PFSK-1 (cell line): ENCODE measurements around the gene LSAMP.
A peak's percentile ranks its signal among the peaks of the same experiment; 100 is the strongest.

Experiments
- FOXP2 ChIP-seq: optimal IDR thresholded peaks from 2 replicates; pipeline ENCODE3; 2011; ENCODE audit warnings: borderline replicate concordance, control low read depth, inconsistent platforms; ENCODE audit not compliant: insufficient read depth; ENCODE audit errors: extremely low read length, extremely low read depth
- POLR2AphosphoS5 ChIP-seq: IDR thresholded peaks from 2 replicates; pipeline ENCODE4 v1.6.1; 2012; ENCODE audit warnings: low read depth, mild to moderate bottlenecking, control low read depth, low read length, moderate library complexity
- SIN3A ChIP-seq: IDR thresholded peaks from 2 replicates; pipeline ENCODE4 v1.6.1; 2012; ENCODE audit warnings: mild to moderate bottlenecking, low read length, moderate library complexity, borderline replicate concordance; ENCODE audit not compliant: insufficient read depth
- TAF1 ChIP-seq: IDR thresholded peaks from 2 replicates; pipeline ENCODE4 v1.6.1; 2012; ENCODE audit warnings: low read length, control low read depth, borderline replicate concordance; ENCODE audit not compliant: insufficient read depth
- TF ChIP-seq, protein P1 (sequence below), 2 experiments: IDR thresholded peaks; 2 replicates each; pipeline versions ENCODE4 v1.6.1 to v1.8.0; 2011 to 2012; ENCODE audit warnings: low read depth in 2 of 2, low read length in 2 of 2, control low read depth in 1 of 2, inconsistent platforms in 1 of 2, mild to moderate bottlenecking in 1 of 2, moderate library complexity in 1 of 2; ENCODE audit not compliant: insufficient read depth in 1 of 2

The LSAMP gene

DNA sequence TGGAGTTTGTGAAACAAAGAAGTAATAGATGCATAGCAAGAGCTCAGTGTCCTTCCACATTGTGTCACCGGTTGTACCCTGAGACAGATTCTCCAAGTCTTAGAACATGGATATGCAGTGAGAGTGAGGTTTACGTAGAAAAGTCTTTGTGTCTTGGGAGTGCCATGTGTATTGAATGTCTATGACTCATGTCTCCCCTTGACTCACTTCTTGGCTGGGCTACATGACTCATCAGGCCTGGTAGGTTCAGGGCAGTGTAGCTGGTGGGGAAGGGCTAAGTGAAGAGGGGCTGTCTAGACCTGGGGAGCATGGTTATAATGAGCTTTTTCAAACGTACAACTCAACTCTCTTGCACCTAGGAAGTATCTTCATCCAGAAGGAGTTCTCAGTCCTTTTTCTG lies 654.5 kb downstream of the LSAMP start:
- TF ChIP-seq TAF1 (0 out of 2 replicates have a peak, but pooled peaks have one; percentile 26), FOXP2 (peak; percentile 52), POLR2AphosphoS5 (peak; percentile 28; the same call in 1 of the 2 replicates), SIN3A (peak; percentile 86; the same call in 1 of the 2 replicates)
- TF ChIP-seq, protein P1, sequence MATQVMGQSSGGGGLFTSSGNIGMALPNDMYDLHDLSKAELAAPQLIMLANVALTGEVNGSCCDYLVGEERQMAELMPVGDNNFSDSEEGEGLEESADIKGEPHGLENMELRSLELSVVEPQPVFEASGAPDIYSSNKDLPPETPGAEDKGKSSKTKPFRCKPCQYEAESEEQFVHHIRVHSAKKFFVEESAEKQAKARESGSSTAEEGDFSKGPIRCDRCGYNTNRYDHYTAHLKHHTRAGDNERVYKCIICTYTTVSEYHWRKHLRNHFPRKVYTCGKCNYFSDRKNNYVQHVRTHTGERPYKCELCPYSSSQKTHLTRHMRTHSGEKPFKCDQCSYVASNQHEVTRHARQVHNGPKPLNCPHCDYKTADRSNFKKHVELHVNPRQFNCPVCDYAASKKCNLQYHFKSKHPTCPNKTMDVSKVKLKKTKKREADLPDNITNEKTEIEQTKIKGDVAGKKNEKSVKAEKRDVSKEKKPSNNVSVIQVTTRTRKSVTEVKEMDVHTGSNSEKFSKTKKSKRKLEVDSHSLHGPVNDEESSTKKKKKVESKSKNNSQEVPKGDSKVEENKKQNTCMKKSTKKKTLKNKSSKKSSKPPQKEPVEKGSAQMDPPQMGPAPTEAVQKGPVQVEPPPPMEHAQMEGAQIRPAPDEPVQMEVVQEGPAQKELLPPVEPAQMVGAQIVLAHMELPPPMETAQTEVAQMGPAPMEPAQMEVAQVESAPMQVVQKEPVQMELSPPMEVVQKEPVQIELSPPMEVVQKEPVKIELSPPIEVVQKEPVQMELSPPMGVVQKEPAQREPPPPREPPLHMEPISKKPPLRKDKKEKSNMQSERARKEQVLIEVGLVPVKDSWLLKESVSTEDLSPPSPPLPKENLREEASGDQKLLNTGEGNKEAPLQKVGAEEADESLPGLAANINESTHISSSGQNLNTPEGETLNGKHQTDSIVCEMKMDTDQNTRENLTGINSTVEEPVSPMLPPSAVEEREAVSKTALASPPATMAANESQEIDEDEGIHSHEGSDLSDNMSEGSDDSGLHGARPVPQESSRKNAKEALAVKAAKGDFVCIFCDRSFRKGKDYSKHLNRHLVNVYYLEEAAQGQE (IDR thresholded peaks at IDR 0.05; ENCODE audit: insufficient read depth in 1 of 2, low read depth in 2 of 2, low read length in 2 of 2), result no peak

DNA sequence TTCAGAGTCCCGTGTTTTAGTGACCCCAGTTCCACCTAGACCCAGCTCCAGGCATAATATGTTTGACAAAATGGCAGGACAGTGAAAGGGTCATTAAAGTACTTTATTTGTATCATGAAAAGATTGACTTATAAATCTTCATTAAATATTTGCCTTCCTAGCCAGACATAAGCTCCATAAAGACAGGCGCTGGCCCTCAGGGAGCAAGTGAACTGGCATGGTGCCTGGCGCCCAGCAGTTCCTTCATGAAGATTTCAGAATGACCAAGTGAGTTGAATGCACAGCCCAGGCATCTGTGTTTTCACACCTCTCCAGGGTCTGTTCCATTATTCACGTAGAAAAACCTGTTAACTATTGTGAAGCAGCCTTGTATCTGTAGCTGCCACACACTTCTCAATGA lies 655.8 kb downstream of the LSAMP start:
- TF ChIP-seq TAF1, result no peak
- TF ChIP-seq, protein P1 (IDR thresholded peaks at IDR 0.05; ENCODE audit: insufficient read depth in 1 of 2, low read depth in 2 of 2, low read length in 2 of 2), result no peak
- no peak for TF ChIP-seq FOXP2
- TF ChIP-seq SIN3A, result no peak
- TF ChIP-seq POLR2AphosphoS5, result no peak

DNA sequence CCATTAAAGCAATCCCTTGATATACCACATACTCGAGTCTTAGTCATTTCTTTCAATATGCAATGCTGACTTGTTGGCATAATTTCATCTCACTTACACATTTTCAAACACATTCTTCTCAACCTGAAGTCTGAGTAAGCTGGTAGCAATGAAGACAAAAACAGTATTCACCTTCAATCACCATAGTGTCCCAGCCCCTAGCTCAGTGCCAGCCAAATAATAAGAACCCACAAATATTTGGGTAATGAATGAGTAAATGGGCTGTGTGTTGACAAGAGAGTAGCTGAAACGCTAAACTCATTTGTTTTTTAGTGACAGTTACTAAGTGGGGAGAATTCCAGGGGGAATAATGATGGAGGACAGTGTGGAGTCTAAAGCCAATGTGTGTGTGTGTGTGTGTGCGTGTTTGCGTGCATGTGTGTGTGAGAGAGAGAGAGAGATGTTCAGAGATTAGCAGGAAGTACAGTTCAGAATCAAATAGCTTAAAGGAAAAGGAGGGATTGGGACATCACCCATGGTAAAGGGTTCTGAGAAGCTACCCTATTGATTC lies 656.3 kb downstream of the LSAMP start:
- no peak for TF ChIP-seq FOXP2
- TF ChIP-seq SIN3A, result no peak
- TF ChIP-seq POLR2AphosphoS5, result no peak
- TF ChIP-seq, protein P1 (IDR thresholded peaks at IDR 0.05; ENCODE audit: insufficient read depth in 1 of 2, low read depth in 2 of 2, low read length in 2 of 2), result no peak
- TF ChIP-seq TAF1, result no peak

DNA sequence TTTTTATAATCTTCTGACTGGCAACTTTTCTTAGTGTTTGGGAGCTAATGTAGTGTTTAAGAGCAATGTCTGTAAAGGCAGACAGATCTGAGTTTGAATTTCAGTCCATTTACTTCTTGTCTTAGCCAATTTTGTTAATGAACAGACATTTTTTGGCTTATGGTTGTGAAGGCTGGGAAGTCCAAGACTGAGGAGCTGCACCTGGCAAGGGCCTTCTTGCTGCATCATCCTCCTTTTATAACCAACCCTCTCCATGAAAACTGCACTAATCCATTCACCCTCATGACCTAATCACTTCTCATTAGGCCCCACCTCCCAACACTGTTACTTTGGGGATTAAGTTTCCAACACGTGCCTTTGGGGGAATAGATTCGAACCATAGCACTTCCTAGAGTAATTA lies 657.5 kb downstream of the LSAMP start:
- TF ChIP-seq SIN3A, result no peak
- TF ChIP-seq POLR2AphosphoS5, result no peak
- TF ChIP-seq TAF1, result no peak
- no peak for TF ChIP-seq FOXP2
- TF ChIP-seq, protein P1 (IDR thresholded peaks at IDR 0.05; ENCODE audit: insufficient read depth in 1 of 2, low read depth in 2 of 2, low read length in 2 of 2), result no peak

DNA sequence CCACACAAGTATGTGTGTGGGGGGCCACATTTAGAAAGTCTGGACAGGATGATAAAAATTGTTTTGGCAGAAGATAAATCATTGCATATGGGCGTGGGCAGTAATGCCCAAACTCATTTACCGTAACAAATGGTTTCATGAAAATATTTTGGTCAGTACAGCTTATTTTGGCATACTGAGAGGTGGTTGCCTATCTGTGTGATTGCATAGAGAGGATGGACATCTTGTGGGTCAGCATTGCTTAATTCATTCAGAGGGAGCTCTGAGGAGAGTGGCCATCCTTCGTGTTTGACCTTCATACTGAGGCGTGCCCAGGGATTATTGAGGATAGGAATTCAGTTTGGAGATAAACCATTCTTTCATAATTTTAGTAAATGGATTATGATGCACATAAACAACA lies 659.5 kb downstream of the LSAMP start:
- TF ChIP-seq TAF1 (no peak), FOXP2 (no peak), POLR2AphosphoS5 (no peak), SIN3A (no peak)
- TF ChIP-seq, protein P1 (IDR thresholded peaks at IDR 0.05; ENCODE audit: insufficient read depth in 1 of 2, low read depth in 2 of 2, low read length in 2 of 2), result no peak
